SK-N-SH (cell line): ENCODE measurements around the gene SLC44A2. TPM values are rescaled to one million over a fixed set of nuclear protein-coding genes. Genes with fewer than 3 reads are reported as not detected.
"Not testable (repeated sequence)": the region's sequence is repeated elsewhere in the genome, so short reads cannot be mapped to it uniquely, and the experiment has no call there.

Source experiments
- CTCF ChIA-PET: fragments of 300-600, 350-600 bp; formaldehyde crosslinking; extraction: SDS; loops from one replicate; lab custom pipeline; 2021; lab: Yijun Ruan, JAX
- POLR2A ChIA-PET: fragments of 350-600 bp; sonication (Branson Sonifier 250); formaldehyde crosslinking; extraction: SDS; loops from one replicate; lab custom pipeline; 2020; ENCODE audit warnings: antibody characterized with exemption, inconsistent platforms; lab: Yijun Ruan, JAX
- DNase-seq: peaks from one replicate; pipeline ENCODE4 v3.0.0; 2012
- H2AFZ ChIP-seq: fragments of 200-600 bp; sonication (generic); 2 replicates; pipeline ENCODE4 v1.8.1; 2016; ENCODE audit warnings: antibody characterized with exemption, mild to moderate bottlenecking, low read depth
- H3F3A ChIP-seq: fragments of 200-600 bp; sonication (generic); replicated peaks from 2 replicates; pipeline ENCODE3; 2016; ENCODE audit warnings: antibody characterized with exemption, mild to moderate bottlenecking; ENCODE audit not compliant: insufficient read depth
- H3K27ac ChIP-seq, 2 experiments: fragments of 200-500 bp in 1 of 2; fragments of 200-600 bp in 1 of 2; sonication (Bioruptor generic) in 1 of 2; sonication (generic), shearing (Covaris generic) in 1 of 2; 2 replicates each; pipeline versions ENCODE4 v1.5.1 to v1.6.1; 2014 to 2016; ENCODE audit warnings: low read depth in 2 of 2, inconsistent platforms in 1 of 2, low read length in 1 of 2, mild to moderate bottlenecking in 1 of 2, mixed read lengths in 1 of 2
- H3K27me3 ChIP-seq: fragments of 200-600 bp; sonication (generic), shearing (Covaris generic); 2 replicates; pipeline ENCODE4 v1.6.1; 2016; ENCODE audit warnings: mixed run types; ENCODE audit not compliant: insufficient read depth
- H3K36me3 ChIP-seq, 2 experiments: fragments of 200-500 bp in 1 of 2; fragments of 200-600 bp in 1 of 2; sonication (Bioruptor generic) in 1 of 2; sonication (generic) in 1 of 2; replicated peaks in 1 of 2; 2 replicates each; pipeline versions ENCODE3 to v1.5.1; 2014 to 2016; ENCODE audit warnings: low read length in 1 of 2, mild to moderate bottlenecking in 1 of 2; ENCODE audit not compliant: insufficient read depth in 2 of 2, control insufficient read depth in 1 of 2
- H3K4me1 ChIP-seq, 2 experiments: fragments of 200-500 bp in 1 of 2; fragments of 200-600 bp in 1 of 2; sonication (Bioruptor generic) in 1 of 2; sonication (generic), shearing (Covaris generic) in 1 of 2; 2 replicates each; pipeline versions ENCODE4 v1.5.1 to v1.6.1; 2014 to 2016; ENCODE audit warnings: low read depth in 1 of 2, low read length in 1 of 2, mixed run types in 1 of 2; ENCODE audit not compliant: insufficient read depth in 2 of 2, control insufficient read depth in 1 of 2
- H3K4me2 ChIP-seq: fragments of 200-600 bp; sonication (generic), shearing (Covaris generic); 2 replicates; pipeline ENCODE4 v1.6.1; 2017; ENCODE audit warnings: mixed run types
- H3K4me3 ChIP-seq, 2 experiments: fragments of 200-500 bp in 1 of 2; fragments of 200-600 bp in 1 of 2; sonication (Bioruptor generic) in 1 of 2; sonication (generic), shearing (Covaris generic) in 1 of 2; 2 replicates each; pipeline versions ENCODE4 v1.5.1 to v1.8.1; 2014 to 2016; ENCODE audit warnings: low read depth in 2 of 2, inconsistent platforms in 1 of 2, low read length in 1 of 2, mild to moderate bottlenecking in 1 of 2, mixed read lengths in 1 of 2, moderate library complexity in 1 of 2
- H3K79me2 ChIP-seq: fragments of 200-600 bp; sonication (generic); 2 replicates; pipeline ENCODE4 v1.8.1; 2017; ENCODE audit warnings: mild to moderate bottlenecking; ENCODE audit not compliant: insufficient read depth
- H3K9ac ChIP-seq: fragments of 200-600 bp; sonication (generic); 2 replicates; pipeline ENCODE4 v1.6.1; 2017; ENCODE audit warnings: mixed run types
- H3K9me2 ChIP-seq: fragments of 200-600 bp; sonication (generic); 2 replicates; pipeline ENCODE4 v1.6.1; 2017; ENCODE audit warnings: mixed run types
- H3K9me3 ChIP-seq: fragments of 200-600 bp; sonication (generic); 2 replicates; pipeline ENCODE4 v1.6.1; 2017; ENCODE audit warnings: mixed run types, mild to moderate bottlenecking, moderate library complexity
- H4K20me1 ChIP-seq: fragments of 200-600 bp; sonication (generic); 2 replicates; pipeline ENCODE4 v1.6.1; 2017; ENCODE audit warnings: mild to moderate bottlenecking, mixed run types; ENCODE audit not compliant: insufficient read depth
- ELF1 ChIP-seq: IDR thresholded peaks from 2 replicates; pipeline ENCODE4 v1.4.0; 2012
- FOXM1 ChIP-seq: IDR thresholded peaks from 2 replicates; pipeline ENCODE4 v1.4.0; 2012; ENCODE audit warnings: low read depth, mild to moderate bottlenecking
- MXI1 ChIP-seq: IDR thresholded peaks from 2 replicates; pipeline ENCODE4 v1.6.1; 2012; ENCODE audit warnings: mild to moderate bottlenecking, low read depth, low read length, improper control_type of control experiment
- NRF1 ChIP-seq: IDR thresholded peaks from 2 replicates; pipeline ENCODE4 v1.6.1; 2012; ENCODE audit warnings: low read depth, mild to moderate bottlenecking, low read length
- PBX3 ChIP-seq: IDR thresholded peaks from 2 replicates; pipeline ENCODE4; 2012
- RAD21 ChIP-seq: IDR thresholded peaks from 2 replicates; pipeline ENCODE4 v1.6.1; 2012; ENCODE audit warnings: mild to moderate bottlenecking, low read length
- SMC3 ChIP-seq: IDR thresholded peaks from 2 replicates; pipeline ENCODE4 v1.6.1; 2012; ENCODE audit warnings: low read depth, low read length, improper control_type of control experiment
- TCF12 ChIP-seq: IDR thresholded peaks from 2 replicates; pipeline ENCODE4 v1.4.0; 2012
- TEAD4 ChIP-seq: IDR thresholded peaks from 2 replicates; pipeline ENCODE4 v1.4.0; 2012; ENCODE audit warnings: mild to moderate bottlenecking, borderline replicate concordance; ENCODE audit not compliant: insufficient read depth
- YY1 ChIP-seq: IDR thresholded peaks from 2 replicates; pipeline ENCODE4 v1.4.0; 2012; ENCODE audit warnings: low read depth, mild to moderate bottlenecking
- WGBS: methylation state at CpG from one replicate; pipeline ENCODE4 v1.1.6; 2017; ENCODE audit warnings: low lambda C conversion rate; 5-methylcytosine and 5-hydroxymethylcytosine counted together
- polyA plus RNA-seq, 3 experiments: library from polyadenylated mRNA; depleted of rRNA; stranded (reverse); fragments of >200 nt; gene quantifications; 2 replicates each; pipeline ENCODE4 v1.2.3, GENCODE V29; 2012

Gene SLC44A2
- polyA plus RNA-seq, 1 of the 3 experiments (the other 2 are of a cell fraction) = 61.4 TPM

GRCh38 chr19:10670876-10671804, 45.8 kb downstream of the SLC44A2 start:
- peaks cover 100% of the 10 kb centered on the region for H3K79me2 ChIP-seq
- H3K9ac ChIP-seq = no peak overlapping the region
- H3F3A ChIP-seq = peaks cover 8% of the 10 kb centered on the region
- H3K4me1 ChIP-seq = no peaks in the 10 kb centered on the region
- CTCF ChIA-PET = interaction anchor here (0.6 to 4.0 kb wide), 7 partner anchors 9 to 187 kb away, joined by 3 to 15 read pairs (median 5); no protein-coding TSS in a partner anchor
- peaks cover 98% of the 10 kb centered on the region for H4K20me1 ChIP-seq
- H2AFZ ChIP-seq = no peak overlapping the region
- H3K9me3 ChIP-seq = no peaks in the 10 kb centered on the region
- TF ChIP-seq SMC3 (no peak), YY1 (no peak), PBX3 (no peak), ELF1 (no peak), RAD21 (no peak), FOXM1 (no peak), TCF12 (no peak), NRF1 (no peak), MXI1 (no peak), TEAD4 (no peak)
- no peak overlapping the region for H3K4me2 ChIP-seq
- H3K27me3 ChIP-seq = no peaks in the 10 kb centered on the region
- 93% methylated on average over 19 of the region's 24 CpGs for WGBS
- H3K27ac ChIP-seq = no peak overlapping the region
- H3K9me2 ChIP-seq = no peaks in the 10 kb centered on the region
- POLR2A ChIA-PET = no interaction called here
- H3K4me3 ChIP-seq = no peak overlapping the region
- DNase-seq = no peak
- peaks cover 31 to 74% of the 10 kb centered on the region in 2 experiments for H3K36me3 ChIP-seq

GRCh38 chr19:10671922-10672321, 46.6 kb downstream of the SLC44A2 start:
- H3K27ac ChIP-seq, H3K9me2 ChIP-seq, DNase-seq, POLR2A ChIA-PET, H2AFZ ChIP-seq, H3K4me2 ChIP-seq, H3K9ac ChIP-seq, H3K4me3 ChIP-seq, H3K9me3 ChIP-seq, H3F3A ChIP-seq, H3K27me3 ChIP-seq, H3K4me1 ChIP-seq: not testable (repeated sequence)
- peaks cover 29 to 74% of the 10 kb centered on the region in 2 experiments for H3K36me3 ChIP-seq
- peaks cover 97% of the 10 kb centered on the region for H4K20me1 ChIP-seq
- H3K79me2 ChIP-seq = peaks cover 98% of the 10 kb centered on the region
- CTCF ChIA-PET = interaction anchor here (1.0 to 4.0 kb wide), 5 partner anchors 14 to 91 kb away, joined by 3 to 15 read pairs (median 6); no protein-coding TSS in a partner anchor
- WGBS = 95% methylated on average over 3 of the region's 3 CpGs

- ChIA-PET CTCF (interaction anchor here (0.9 to 4.0 kb wide), 2 partner anchors 13 to 94 kb away, joined by 3 to 15 read pairs; no protein-coding TSS in a partner anchor), POLR2A (interaction anchor here (0.7 kb wide), 1 partner anchor 9 kb away, joined by 6 read pairs; no protein-coding TSS in a partner anchor)
- not testable (repeated sequence) for H3K9ac ChIP-seq, H3K4me2 ChIP-seq, H3K27me3 ChIP-seq, H3K9me2 ChIP-seq, H3K9me3 ChIP-seq, H3F3A ChIP-seq, H2AFZ ChIP-seq, H3K4me3 ChIP-seq, DNase-seq, H3K27ac ChIP-seq, H3K4me1 ChIP-seq
- Histone ChIP-seq H3K79me2 (peaks cover 92% of the 10 kb centered on the region), H3K36me3 (peaks cover 59 to 89% of the 10 kb centered on the region in 2 experiments), H4K20me1 (peaks cover 90% of the 10 kb centered on the region)
- 94% methylated on average over 8 of the region's 8 CpGs for WGBS
These were observed 49.9 kb downstream of the SLC44A2 start for GRCh38 chr19:10675214-10675613.
